ENCODE results near the gene HS6ST2.
A peak's percentile ranks its signal among the peaks of the same experiment; 100 is the strongest.

The HS6ST2 gene

GRCh38 chrX:132614297-132614696, 344.1 kb downstream of the HS6ST2 start:
- Histone ChIP-seq H3K27me3 (ENCODE audit: insufficient read depth, low read depth, severe bottlenecking) (peaks cover 5% of the 10 kb centered on the region), H3K27ac (no peak overlapping the region), H3K4me3 (ENCODE audit: low read depth, low read length) (no peak overlapping the region), H3K9me3 (ENCODE audit: severe bottlenecking) (no peaks in the 10 kb centered on the region), H3K36me3 (no peaks in the 10 kb centered on the region)
- peak; percentile 22 for DNase-seq
- TF ChIP-seq, protein P1, sequence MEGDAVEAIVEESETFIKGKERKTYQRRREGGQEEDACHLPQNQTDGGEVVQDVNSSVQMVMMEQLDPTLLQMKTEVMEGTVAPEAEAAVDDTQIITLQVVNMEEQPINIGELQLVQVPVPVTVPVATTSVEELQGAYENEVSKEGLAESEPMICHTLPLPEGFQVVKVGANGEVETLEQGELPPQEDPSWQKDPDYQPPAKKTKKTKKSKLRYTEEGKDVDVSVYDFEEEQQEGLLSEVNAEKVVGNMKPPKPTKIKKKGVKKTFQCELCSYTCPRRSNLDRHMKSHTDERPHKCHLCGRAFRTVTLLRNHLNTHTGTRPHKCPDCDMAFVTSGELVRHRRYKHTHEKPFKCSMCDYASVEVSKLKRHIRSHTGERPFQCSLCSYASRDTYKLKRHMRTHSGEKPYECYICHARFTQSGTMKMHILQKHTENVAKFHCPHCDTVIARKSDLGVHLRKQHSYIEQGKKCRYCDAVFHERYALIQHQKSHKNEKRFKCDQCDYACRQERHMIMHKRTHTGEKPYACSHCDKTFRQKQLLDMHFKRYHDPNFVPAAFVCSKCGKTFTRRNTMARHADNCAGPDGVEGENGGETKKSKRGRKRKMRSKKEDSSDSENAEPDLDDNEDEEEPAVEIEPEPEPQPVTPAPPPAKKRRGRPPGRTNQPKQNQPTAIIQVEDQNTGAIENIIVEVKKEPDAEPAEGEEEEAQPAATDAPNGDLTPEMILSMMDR (IDR thresholded peaks at IDR 0.05; ENCODE audit: low read depth, low read length): peak; percentile 85

DNA sequence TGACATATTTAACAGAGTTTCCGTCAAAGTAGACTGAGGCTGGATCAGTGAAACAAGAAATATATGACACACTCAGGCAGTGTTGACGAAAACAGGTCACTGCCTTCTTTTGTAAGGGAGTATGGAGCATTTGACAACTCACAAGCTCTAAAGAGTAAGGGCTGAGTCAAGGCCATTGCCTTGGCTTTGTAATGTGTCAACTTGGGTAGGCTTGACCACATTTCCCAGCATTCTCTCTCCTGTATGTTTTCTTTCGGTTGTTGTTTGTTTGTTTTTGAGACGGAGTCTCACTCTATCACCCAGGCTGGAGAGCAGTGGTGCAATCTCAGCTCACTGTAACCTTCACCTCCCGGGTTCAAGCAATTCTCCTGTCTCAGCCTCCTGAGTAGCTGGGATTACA, 344.6 kb downstream of the HS6ST2 start:
- Histone ChIP-seq H3K9me3 (ENCODE audit: severe bottlenecking) (no peaks in the 10 kb centered on the region), H3K4me3 (ENCODE audit: low read depth, low read length) (no peak overlapping the region), H3K27me3 (ENCODE audit: insufficient read depth, low read depth, severe bottlenecking) (peaks cover 5% of the 10 kb centered on the region), H3K36me3 (no peaks in the 10 kb centered on the region), H3K27ac (no peak overlapping the region)
- DNase-seq: no peak
- TF ChIP-seq, protein P1 (IDR thresholded peaks at IDR 0.05; ENCODE audit: low read depth, low read length): no peak

DNA sequence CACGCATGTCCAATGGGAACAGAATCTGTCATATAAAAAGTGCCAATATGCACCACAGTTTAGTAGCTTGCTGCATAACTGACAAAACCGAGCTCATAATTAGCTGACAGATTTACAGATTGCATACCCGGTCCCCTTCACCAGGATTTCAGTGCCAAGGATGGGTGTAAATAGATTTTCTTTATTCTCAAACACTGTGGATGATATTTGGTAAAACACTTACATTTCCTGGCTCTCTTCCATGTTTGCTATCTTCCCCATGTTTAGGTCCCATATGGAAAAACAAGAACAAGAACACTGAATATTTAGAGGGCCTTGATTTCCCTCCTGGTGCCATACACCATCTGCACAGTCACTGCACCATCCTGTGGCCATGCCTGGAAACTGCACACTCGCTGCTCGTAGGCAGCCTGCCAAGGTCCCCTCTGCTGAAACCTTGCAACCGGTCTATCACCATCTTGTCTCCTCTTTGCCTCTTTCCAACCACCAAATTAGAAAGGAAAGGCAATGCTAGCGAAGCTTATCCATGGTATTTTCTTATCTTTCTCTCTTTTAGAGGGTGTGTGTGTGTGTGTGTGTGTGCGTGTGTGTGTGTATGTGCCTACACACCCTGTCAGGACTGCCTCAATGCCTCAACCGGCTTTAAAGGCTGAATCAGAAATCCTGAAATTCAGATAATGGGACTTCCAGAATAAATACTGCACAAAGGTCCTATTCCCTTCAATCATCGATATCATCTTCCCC, 345.4 kb downstream of the HS6ST2 start:
- Histone ChIP-seq H3K27me3 (ENCODE audit: insufficient read depth, low read depth, severe bottlenecking) (no peaks in the 10 kb centered on the region), H3K4me3 (ENCODE audit: low read depth, low read length) (no peak overlapping the region), H3K27ac (no peak overlapping the region), H3K9me3 (ENCODE audit: severe bottlenecking) (no peaks in the 10 kb centered on the region), H3K36me3 (no peaks in the 10 kb centered on the region)
- TF ChIP-seq, protein P1 (IDR thresholded peaks at IDR 0.05; ENCODE audit: low read depth, low read length): peak; percentile 91
- DNase-seq: peak; percentile 67

GRCh38 chrX:132610536-132610935, 347.9 kb downstream of the HS6ST2 start:
- no peak overlapping the region for H3K27ac ChIP-seq
- no peaks in the 10 kb centered on the region for H3K27me3 ChIP-seq (ENCODE audit: insufficient read depth, low read depth, severe bottlenecking)
- DNase-seq: no peak
- no peak overlapping the region for H3K4me3 ChIP-seq (ENCODE audit: low read depth, low read length)
- TF ChIP-seq, protein P1 (IDR thresholded peaks at IDR 0.05; ENCODE audit: low read depth, low read length): no peak
- no peaks in the 10 kb centered on the region for H3K36me3 ChIP-seq
- no peaks in the 10 kb centered on the region for H3K9me3 ChIP-seq (ENCODE audit: severe bottlenecking)

DNA sequence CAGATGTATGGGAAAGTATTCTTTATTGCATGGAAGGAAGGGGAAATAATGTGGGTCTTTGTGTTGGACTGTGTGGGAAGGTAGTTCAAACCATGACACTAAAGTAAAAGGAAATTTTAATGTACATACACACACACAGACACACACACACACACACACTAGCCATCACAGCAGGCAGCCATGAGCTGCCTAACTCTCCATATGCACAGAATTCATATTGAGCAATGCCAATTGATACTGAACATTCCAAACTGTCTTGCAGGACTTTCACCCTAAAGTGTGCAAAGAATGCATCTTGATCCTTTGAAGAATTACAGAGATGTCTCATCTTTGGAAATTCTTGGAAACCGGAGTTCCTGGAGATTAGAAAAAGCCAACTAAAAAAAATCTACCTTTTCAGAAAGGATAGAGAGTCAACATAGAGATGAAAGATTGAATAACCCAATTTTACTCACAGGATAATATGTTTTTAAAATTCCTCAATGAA, 349.0 kb downstream of the HS6ST2 start:
- Histone ChIP-seq H3K4me3 (ENCODE audit: low read depth, low read length) (no peak overlapping the region), H3K27me3 (ENCODE audit: insufficient read depth, low read depth, severe bottlenecking) (no peaks in the 10 kb centered on the region), H3K36me3 (no peaks in the 10 kb centered on the region), H3K27ac (no peak overlapping the region), H3K9me3 (ENCODE audit: severe bottlenecking) (no peaks in the 10 kb centered on the region)
- no peak for DNase-seq
- TF ChIP-seq, protein P1 (IDR thresholded peaks at IDR 0.05; ENCODE audit: low read depth, low read length): no peak
